OCI-LY1 (cell line): Measurements from ENCODE around the gene BET1.

Experiments used
- H2AFZ ChIP-seq: fragments of 200-600 bp; sonication (generic), shearing (Covaris generic); 2 replicates; pipeline ENCODE4 v1.6.0; 2014; ENCODE audit warnings: antibody characterized with exemption, mild to moderate bottlenecking, low read length
- H3F3A ChIP-seq: fragments of 200-600 bp; sonication (generic), shearing (Covaris generic); 2 replicates; pipeline ENCODE4 v1.6.0; 2014; ENCODE audit warnings: mild to moderate bottlenecking, antibody characterized with exemption, low read length, moderate library complexity; ENCODE audit not compliant: insufficient read depth
- H3K27ac ChIP-seq: fragments of 200-600 bp; sonication (generic); 2 replicates; pipeline ENCODE4 v1.5.1; 2014; ENCODE audit warnings: low read length, mixed run types, mild to moderate bottlenecking, low read depth; ENCODE audit not compliant: poor library complexity, severe bottlenecking
- H3K27me3 ChIP-seq: fragments of 200-600 bp; sonication (generic); 2 replicates; pipeline ENCODE4 v1.6.0; 2014; ENCODE audit warnings: antibody characterized with exemption, mild to moderate bottlenecking, low read length, moderate library complexity; ENCODE audit not compliant: insufficient read depth
- H3K36me3 ChIP-seq: fragments of 200-600 bp; sonication (generic); 2 replicates; pipeline ENCODE4 v1.6.1; 2014; ENCODE audit warnings: mild to moderate bottlenecking, antibody characterized with exemption, low read length, moderate library complexity, mixed read lengths; ENCODE audit not compliant: insufficient read depth
- H3K4me1 ChIP-seq: fragments of 200-600 bp; sonication (generic); 2 replicates; pipeline ENCODE4 v1.5.1; 2014; ENCODE audit warnings: mild to moderate bottlenecking, low read length, moderate library complexity; ENCODE audit not compliant: insufficient read depth, severe bottlenecking
- H3K4me2 ChIP-seq: fragments of 200-600 bp; sonication (generic), shearing (Covaris generic); 2 replicates; pipeline ENCODE4 v1.6.1; 2014; ENCODE audit warnings: low read length
- H3K4me3 ChIP-seq: fragments of 200-600 bp; sonication (generic); 2 replicates; pipeline ENCODE4 v1.5.1; 2014; ENCODE audit warnings: low read length, low read depth, mild to moderate bottlenecking, mixed read lengths; ENCODE audit not compliant: poor library complexity, severe bottlenecking
- H3K79me2 ChIP-seq: fragments of 200-600 bp; shearing (Covaris generic); 2 replicates; pipeline ENCODE4 v1.6.1; 2016; ENCODE audit warnings: mixed run types, low read length, mixed read lengths; ENCODE audit not compliant: insufficient read depth
- H3K9ac ChIP-seq: fragments of 200-600 bp; sonication (generic), shearing (Covaris generic); 2 replicates; pipeline ENCODE4 v1.6.1; 2014; ENCODE audit warnings: mild to moderate bottlenecking, low read length, mixed read lengths
- H3K9me2 ChIP-seq: fragments of 200-600 bp; sonication (generic), shearing (Covaris generic); 2 replicates; pipeline ENCODE4 v1.6.1; 2014; ENCODE audit warnings: low read depth, mild to moderate bottlenecking, low read length, mixed read lengths
- H3K9me3 ChIP-seq: fragments of 200-600 bp; shearing (Covaris generic); 2 replicates; pipeline ENCODE4 v1.6.1; 2014; ENCODE audit warnings: low read length, mixed read lengths
- H4K20me1 ChIP-seq: fragments of 200-600 bp; sonication (generic), shearing (Covaris generic); 2 replicates; pipeline ENCODE4 v1.6.0; 2016; ENCODE audit warnings: mild to moderate bottlenecking, low read length; ENCODE audit not compliant: insufficient read depth
- EZH2 ChIP-seq: fragments of 200-600 bp; sonication (generic), shearing (Covaris generic); IDR thresholded peaks from 2 replicates; pipeline ENCODE4 v1.8.0; 2017; ENCODE audit warnings: borderline replicate concordance, mixed run types, mild to moderate bottlenecking, antibody characterized with exemption, low read length, moderate library complexity, mixed read lengths
- TF ChIP-seq, protein P1 (sequence below): fragments of 200-600 bp; sonication (generic), shearing (Covaris generic); IDR thresholded peaks from 2 replicates; pipeline ENCODE4 v1.5.1; 2017; ENCODE audit warnings: mild to moderate bottlenecking, antibody characterized with exemption, low read length, moderate library complexity, mixed read lengths

BET1 gene

DNA sequence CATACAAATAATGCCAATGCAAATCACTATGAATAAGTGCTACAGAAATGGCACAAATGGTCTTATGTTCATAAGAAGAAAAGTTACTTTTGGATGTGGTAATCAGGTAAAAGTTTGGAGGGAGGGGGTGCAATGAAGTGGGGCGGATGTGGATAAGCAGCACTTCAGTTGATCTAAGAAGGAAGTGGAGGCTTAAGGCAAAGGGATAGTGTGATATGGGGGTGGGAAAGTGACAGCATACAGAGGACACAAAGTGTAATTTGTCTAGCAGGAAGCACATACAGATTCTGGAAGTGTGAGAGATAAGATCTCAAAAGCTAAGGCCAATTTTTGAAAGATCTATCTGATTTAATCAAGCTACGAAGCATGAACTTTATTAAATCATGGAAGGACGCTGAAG lies 6.3 kb downstream of the BET1 start:
- no peaks in the 10 kb centered on the region for H4K20me1 ChIP-seq
- peaks cover 50% of the 10 kb centered on the region for H3K4me1 ChIP-seq
- no peaks in the 10 kb centered on the region for H3K9me3 ChIP-seq
- no peak overlapping the region for H3K4me3 ChIP-seq
- TF ChIP-seq EZH2 = no peak
- TF ChIP-seq, protein P1, sequence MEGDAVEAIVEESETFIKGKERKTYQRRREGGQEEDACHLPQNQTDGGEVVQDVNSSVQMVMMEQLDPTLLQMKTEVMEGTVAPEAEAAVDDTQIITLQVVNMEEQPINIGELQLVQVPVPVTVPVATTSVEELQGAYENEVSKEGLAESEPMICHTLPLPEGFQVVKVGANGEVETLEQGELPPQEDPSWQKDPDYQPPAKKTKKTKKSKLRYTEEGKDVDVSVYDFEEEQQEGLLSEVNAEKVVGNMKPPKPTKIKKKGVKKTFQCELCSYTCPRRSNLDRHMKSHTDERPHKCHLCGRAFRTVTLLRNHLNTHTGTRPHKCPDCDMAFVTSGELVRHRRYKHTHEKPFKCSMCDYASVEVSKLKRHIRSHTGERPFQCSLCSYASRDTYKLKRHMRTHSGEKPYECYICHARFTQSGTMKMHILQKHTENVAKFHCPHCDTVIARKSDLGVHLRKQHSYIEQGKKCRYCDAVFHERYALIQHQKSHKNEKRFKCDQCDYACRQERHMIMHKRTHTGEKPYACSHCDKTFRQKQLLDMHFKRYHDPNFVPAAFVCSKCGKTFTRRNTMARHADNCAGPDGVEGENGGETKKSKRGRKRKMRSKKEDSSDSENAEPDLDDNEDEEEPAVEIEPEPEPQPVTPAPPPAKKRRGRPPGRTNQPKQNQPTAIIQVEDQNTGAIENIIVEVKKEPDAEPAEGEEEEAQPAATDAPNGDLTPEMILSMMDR = no peak
- H2AFZ ChIP-seq = no peak overlapping the region
- H3K9ac ChIP-seq = no peak overlapping the region
- H3F3A ChIP-seq = no peaks in the 10 kb centered on the region
- H3K4me2 ChIP-seq = no peak overlapping the region
- peaks cover 26% of the 10 kb centered on the region for H3K79me2 ChIP-seq
- no peaks in the 10 kb centered on the region for H3K9me2 ChIP-seq
- H3K36me3 ChIP-seq = peaks cover 60% of the 10 kb centered on the region
- no peaks in the 10 kb centered on the region for H3K27me3 ChIP-seq
- H3K27ac ChIP-seq = no peak overlapping the region

DNA sequence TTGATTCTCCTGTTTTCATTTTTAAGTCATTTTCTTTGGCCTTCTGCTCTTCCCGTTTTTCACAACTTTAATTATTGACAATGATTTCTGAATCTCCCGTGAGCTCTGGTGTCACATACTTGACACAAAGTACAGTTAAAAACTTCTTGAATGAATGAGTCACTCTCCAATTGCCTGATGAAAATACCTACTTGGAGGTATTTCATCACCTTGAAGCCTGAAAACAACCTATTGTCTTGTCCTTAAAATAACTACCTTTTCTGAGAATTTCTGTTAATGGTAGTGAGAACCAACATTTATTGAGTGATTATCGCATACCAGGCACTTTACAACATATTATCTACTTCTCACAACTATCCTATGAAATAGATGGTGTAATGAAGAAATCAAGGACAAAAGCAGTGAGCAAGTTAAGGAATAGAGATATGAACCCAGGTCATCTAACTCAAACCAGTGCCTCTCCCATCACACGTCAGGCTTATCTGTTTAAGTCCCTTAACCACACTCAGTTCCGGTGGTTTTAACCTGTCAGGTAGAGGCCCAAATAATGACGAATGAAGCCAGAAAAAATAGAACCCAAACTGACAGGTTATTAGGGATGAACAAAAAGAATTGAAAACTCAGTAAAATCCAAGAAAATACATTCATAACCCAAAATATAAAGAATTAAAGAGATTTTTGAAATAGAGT lies 11.6 kb downstream of the BET1 start:
- no peak overlapping the region for H2AFZ ChIP-seq
- H3K4me2 ChIP-seq = no peak overlapping the region
- no peaks in the 10 kb centered on the region for H3F3A ChIP-seq
- H3K9ac ChIP-seq = no peak overlapping the region
- TF ChIP-seq, protein P1 = no peak
- TF ChIP-seq EZH2 = no peak
- H3K9me2 ChIP-seq = no peaks in the 10 kb centered on the region
- peaks cover 20% of the 10 kb centered on the region for H3K4me1 ChIP-seq
- no peaks in the 10 kb centered on the region for H3K79me2 ChIP-seq
- no peaks in the 10 kb centered on the region for H4K20me1 ChIP-seq
- no peaks in the 10 kb centered on the region for H3K9me3 ChIP-seq
- H3K36me3 ChIP-seq = peaks cover 47% of the 10 kb centered on the region
- H3K4me3 ChIP-seq = no peak overlapping the region
- H3K27me3 ChIP-seq = no peaks in the 10 kb centered on the region
- no peak overlapping the region for H3K27ac ChIP-seq

DNA sequence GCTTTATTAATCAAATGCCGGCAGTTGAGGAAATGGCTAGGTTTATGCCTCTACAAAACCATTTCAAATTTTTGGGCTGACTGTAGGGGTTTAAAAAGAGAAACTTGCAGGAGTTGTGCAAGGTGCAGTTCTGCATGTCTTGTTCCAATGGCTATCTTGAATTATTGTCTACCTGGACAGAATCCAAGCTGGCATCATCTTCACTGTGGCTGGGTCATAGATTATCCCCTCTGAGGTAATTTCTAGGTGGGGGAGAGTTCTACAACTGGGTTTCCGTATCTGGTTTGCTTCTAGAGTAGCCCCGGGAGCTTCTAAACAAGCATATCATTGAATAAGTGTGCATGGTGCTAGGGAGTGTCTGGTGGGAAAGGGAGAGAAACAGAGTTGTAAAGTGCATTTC lies 16.9 kb downstream of the BET1 start:
- H3K4me1 ChIP-seq = peaks cover 1% of the 10 kb centered on the region
- H3K27ac ChIP-seq = no peak overlapping the region

DNA sequence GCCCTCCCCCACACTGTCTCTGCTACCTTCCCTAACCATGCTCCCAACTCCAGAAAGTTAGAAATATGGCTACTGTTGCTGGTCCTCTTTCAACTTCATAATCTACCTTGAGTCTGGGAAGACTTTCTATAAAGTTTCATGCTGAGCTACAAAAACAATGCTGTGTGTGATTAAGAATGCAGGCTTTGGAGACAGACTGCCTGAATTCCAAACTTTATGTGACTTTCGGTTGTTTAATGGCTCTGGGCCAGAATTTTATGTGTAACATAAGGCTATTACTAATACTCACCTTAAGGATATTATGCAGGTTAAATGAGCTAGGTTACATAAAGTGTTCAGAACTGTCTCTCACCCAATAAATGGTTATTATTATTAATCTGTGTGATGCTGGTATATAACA lies 19.1 kb downstream of the BET1 start:
- Histone ChIP-seq H3K9ac (no peak overlapping the region), H3F3A (no peaks in the 10 kb centered on the region), H3K27ac (no peak overlapping the region), H3K9me3 (no peaks in the 10 kb centered on the region), H3K4me1 (peaks cover 11% of the 10 kb centered on the region), H4K20me1 (no peaks in the 10 kb centered on the region), H3K4me3 (no peak overlapping the region), H3K36me3 (no peaks in the 10 kb centered on the region), H3K27me3 (no peaks in the 10 kb centered on the region), H3K79me2 (no peaks in the 10 kb centered on the region), H3K4me2 (no peak overlapping the region), H3K9me2 (no peaks in the 10 kb centered on the region), H2AFZ (no peak overlapping the region)
- no peak for TF ChIP-seq EZH2
- TF ChIP-seq, protein P1 = no peak

More for the DNA sequence above, 16.9 kb downstream of the BET1 start:
- Histone ChIP-seq H4K20me1 (no peaks in the 10 kb centered on the region), H3K9ac (no peak overlapping the region), H3K27me3 (no peaks in the 10 kb centered on the region), H3K9me2 (no peaks in the 10 kb centered on the region), H3K9me3 (no peaks in the 10 kb centered on the region), H3K4me2 (no peak overlapping the region), H2AFZ (no peak overlapping the region), H3F3A (no peaks in the 10 kb centered on the region), H3K79me2 (no peaks in the 10 kb centered on the region), H3K36me3 (peaks cover 8% of the 10 kb centered on the region), H3K4me3 (no peak overlapping the region)
- no peak for TF ChIP-seq EZH2
